AG10803 (cell line): Measurements from ENCODE around the gene JOSD1.

Source experiments
- DNase-seq: peaks from one replicate; pipeline ENCODE4 v3.0.0; 2010; ENCODE audit warnings: low read depth
- H3K4me3 ChIP-seq: 2 replicates; pipeline ENCODE4 v1.5.1; 2011; ENCODE audit warnings: mild to moderate bottlenecking, low read length, control low read depth
- TF ChIP-seq, protein P1 (sequence below): conservative IDR thresholded peaks from 2 replicates; pipeline ENCODE4 v1.5.1; 2011; ENCODE audit warnings: mild to moderate bottlenecking, low read length, control low read depth, inconsistent platforms

Gene JOSD1

DNA sequence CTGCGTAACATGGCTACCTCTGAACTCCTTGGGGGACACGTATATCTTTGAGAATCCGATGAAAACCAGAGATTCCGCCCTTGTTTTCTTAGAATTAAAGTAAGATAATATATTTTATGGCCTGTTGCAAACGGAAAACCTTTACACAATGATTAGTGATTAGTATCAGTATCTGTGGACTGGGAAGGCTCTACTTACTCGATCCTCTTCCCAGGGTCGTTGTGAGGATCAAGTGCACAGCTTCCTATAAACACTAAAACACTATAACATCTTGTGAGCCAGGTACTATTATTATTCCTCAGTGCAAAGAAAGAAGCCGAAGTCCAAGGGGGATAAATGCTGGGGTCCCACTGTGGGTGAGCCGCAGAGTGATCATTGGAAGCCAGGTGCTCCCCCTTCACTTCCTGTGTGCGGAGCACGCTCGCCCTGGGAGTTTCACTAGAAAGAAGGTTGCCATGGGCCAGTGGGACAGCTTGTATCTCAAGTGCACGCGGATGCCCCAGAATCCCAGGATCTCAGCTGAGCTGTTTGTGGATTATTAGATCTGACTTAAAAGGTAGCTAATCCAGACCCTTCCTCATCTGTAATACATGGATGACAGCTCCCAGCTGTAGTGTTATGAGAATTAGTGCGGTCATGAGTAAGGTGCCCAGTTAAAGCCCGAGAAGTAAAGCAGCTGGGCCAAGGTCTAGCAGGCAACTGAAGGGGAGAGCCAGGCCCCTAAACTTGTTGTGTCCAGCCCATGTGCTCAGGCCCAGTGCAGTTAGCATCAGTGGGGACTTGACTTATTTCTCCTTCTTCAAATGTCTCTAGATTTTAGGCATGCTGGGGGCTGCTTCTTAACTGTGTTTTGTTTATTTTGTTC, 43.5 kb downstream of the JOSD1 start:
- DNase-seq: peak; percentile 14
- H3K4me3 ChIP-seq: peak overlapping the region; percentile 90
- TF ChIP-seq, protein P1, sequence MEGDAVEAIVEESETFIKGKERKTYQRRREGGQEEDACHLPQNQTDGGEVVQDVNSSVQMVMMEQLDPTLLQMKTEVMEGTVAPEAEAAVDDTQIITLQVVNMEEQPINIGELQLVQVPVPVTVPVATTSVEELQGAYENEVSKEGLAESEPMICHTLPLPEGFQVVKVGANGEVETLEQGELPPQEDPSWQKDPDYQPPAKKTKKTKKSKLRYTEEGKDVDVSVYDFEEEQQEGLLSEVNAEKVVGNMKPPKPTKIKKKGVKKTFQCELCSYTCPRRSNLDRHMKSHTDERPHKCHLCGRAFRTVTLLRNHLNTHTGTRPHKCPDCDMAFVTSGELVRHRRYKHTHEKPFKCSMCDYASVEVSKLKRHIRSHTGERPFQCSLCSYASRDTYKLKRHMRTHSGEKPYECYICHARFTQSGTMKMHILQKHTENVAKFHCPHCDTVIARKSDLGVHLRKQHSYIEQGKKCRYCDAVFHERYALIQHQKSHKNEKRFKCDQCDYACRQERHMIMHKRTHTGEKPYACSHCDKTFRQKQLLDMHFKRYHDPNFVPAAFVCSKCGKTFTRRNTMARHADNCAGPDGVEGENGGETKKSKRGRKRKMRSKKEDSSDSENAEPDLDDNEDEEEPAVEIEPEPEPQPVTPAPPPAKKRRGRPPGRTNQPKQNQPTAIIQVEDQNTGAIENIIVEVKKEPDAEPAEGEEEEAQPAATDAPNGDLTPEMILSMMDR: no peak

DNA sequence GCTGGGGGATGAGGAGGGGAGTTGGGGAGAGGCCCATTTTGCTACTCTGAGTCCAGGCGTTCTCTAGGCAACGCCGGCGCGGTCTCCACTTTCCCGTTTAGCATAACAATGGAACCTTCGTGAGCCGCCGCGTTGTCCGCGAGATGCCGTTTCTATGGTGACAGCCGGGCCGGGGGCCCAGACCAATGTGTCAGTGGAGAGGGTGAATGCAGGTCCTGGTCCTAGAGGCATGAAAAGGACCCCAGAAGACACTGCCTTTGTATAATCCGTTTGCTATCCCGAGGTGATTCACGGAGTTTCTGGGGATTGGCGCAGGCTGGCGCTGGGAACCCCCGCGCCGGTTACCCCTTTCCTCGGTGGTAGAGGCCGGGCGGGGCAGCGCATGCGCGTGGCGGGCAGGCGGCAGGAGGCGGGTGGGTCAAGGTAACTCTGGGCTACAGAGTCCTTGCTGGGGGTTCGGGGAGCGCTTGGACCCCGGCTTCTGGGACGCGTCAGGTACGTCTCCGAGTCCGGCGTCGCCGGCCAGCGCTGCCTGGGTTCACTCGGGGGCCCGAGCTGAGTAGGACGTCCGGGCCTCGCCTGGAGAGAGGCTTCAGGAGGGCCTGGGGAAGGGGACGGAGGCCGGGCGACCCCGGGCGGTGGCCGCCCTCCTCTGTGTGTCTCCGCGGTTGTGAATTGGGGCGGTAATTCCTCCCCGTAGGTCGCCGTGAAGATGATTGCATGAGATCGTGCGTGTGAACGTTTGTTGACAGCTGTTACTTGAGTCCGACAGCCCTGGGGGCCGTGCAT, 44.3 kb downstream of the JOSD1 start, which contains the start of the genes CBY1 and FAM227A:
Gene CBY1, plus strand, starts transcription at position 383 of the 789 bp plus-strand sequence. CDS start 11,417 bp downstream, outside the sequence.
Gene FAM227A, minus strand, starts transcription at position 137 of the 789 bp plus-strand sequence. CDS start 6,224 bp downstream, outside the sequence.
- TF ChIP-seq, protein P1: no peak
- H3K4me3 ChIP-seq: peak within 1 kb of the TSS; percentile 90
- DNase-seq: peak; percentile 81

DNA sequence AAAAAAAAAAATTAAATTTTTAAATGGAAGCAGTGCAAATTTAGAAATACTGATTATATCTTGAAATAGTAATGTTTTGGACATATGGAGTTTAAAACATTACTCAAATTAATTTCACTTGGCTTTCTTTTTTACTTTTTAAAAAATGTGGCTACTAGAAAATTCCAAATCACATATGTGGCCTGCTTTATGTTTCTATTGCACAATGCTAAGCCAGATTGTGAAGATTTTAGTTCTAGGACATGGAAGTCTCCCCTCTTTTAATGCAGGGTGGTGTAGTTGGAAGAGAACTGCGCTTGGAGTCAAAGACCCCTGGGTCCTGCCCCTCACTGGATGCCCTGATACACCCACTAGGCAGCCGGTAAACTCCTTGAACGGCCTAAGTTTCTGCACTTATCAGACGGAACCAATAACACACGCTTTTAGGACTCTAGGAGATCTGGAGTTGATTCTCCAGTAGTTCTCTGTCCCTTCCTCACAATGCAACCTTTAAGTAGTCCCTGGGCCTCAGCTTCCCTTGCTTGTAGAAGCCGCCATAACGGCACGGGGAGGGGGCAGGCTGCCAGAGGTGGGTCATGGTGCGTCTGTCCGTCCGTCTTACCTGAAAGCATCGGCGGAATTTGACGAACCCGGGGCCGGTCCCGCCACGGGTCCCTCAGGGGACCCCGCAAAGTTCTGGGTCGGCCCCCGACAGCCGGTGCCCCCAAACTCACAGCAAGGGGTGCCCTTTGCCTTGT, 45.1 kb downstream of the JOSD1 start:
- peak overlapping the region; percentile 90 for H3K4me3 ChIP-seq
- DNase-seq: peak; percentile 44
- TF ChIP-seq, protein P1: no peak

DNA sequence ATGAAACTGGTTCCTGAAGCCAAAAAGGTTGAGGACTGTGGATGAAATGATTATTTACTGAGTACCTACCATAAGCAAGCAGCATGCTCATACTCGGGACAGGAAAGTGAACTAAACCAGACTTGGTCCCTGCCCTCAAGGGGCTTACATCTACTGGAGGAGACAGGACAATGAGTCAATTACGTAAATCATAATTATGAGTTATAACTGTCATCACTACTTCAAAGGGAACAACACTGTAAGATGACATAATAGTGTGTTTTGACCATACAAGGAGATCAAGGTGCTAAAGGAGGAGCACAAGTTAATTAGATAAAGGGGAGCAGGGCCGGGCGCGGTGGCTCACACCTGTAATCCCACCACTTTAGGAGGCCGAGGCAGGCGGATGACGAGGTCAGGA, 47.0 kb downstream of the JOSD1 start:
- no peak overlapping the region for H3K4me3 ChIP-seq
- TF ChIP-seq, protein P1: no peak
- DNase-seq: no peak

DNA sequence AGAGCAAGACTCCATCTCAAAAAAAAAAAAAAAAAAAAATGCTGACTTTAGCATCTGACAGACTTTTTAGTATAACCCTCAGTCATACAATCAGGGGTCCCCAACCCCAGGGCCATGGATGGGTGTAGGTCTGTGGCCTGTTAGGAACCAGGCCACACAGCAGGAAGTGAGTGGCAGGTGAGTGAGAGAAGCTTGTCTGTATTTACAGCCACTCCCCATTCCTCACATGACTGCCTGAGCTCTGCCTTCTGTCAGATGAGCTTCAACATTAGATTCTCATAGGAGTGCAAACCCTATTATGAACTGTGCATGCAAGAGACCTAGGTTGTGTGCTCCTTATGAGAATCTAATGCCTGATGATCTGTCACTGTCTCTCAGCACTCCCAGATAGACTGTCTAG, 47.9 kb downstream of the JOSD1 start:
- H3K4me3 ChIP-seq: no peak overlapping the region
- TF ChIP-seq, protein P1: no peak
- no peak for DNase-seq

DNA sequence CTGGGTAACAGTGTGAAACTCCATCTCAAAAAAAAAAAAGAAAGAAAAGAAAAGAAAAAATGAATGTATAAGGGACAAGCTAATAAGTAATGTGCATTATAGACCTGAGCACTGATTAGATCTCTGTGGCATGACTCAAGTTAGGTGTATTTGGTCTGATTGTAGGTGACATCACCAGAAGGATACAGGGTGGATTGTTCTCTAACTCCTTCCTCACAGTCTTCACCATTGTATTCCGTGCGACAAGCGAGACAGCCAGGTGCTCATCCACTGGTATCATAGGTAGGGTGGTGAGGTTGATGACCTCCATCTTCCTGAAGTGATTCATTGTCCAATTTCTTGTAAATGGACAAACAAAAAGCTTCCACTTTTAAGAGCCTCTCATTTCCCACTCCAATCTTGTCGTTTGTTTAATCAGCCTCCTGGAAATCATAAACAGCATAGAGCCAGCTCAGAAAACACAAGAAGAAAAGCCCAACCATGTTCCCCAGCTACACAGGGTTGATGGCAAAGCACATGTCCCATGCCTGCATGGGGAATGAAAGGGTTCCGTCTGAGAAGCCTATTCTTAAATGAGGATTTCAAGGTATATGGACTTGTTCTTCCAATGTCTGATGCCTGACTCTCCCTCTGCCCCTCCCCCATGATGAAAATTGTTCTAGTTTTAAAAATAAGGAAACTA, 50.8 kb downstream of the JOSD1 start:
- no peak overlapping the region for H3K4me3 ChIP-seq
- no peak for DNase-seq
- TF ChIP-seq, protein P1: no peak
